Epithelial cell of proximal tubule (primary cell): Measurements from ENCODE around the gene ENPP1. TPM values are rescaled to one million over a fixed set of nuclear protein-coding genes. Genes with fewer than 3 reads are reported as not detected.

Experiments used
- DNase-seq: peaks from one replicate; pipeline ENCODE4 v3.0.0-alpha.2; 2011; ENCODE audit warnings: low read depth
- H3K4me3 ChIP-seq: 2 replicates; pipeline ENCODE4 v1.5.1; 2011; ENCODE audit warnings: low read depth, mild to moderate bottlenecking, low read length
- CTCF ChIP-seq: conservative IDR thresholded peaks from 2 replicates; pipeline ENCODE4 v1.5.1; 2012; ENCODE audit warnings: low read depth, mild to moderate bottlenecking, low read length
- total RNA-seq: library from RNA; depleted of rRNA; stranded (reverse); fragments of >200 nt; gene quantifications from 2 replicates; pipeline ENCODE4 v1.2.3, GENCODE V29; 2015

ENPP1 gene
- total RNA-seq, 1 donor from 2014 or later, result 3.5 TPM

- no peak for DNase-seq
- H3K4me3 ChIP-seq, result no peak overlapping the region
- no peak for TF ChIP-seq CTCF
Observed at GRCh38 chr6:131861381-131861780, 53.6 kb downstream of the ENPP1 start.

- DNase-seq, result no peak
- no peak overlapping the region for H3K4me3 ChIP-seq
- no peak for TF ChIP-seq CTCF
Observed at GRCh38 chr6:131862476-131862875, 54.7 kb downstream of the ENPP1 start.

- DNase-seq, result no peak
- H3K4me3 ChIP-seq, result no peak overlapping the region
- no peak for TF ChIP-seq CTCF
Observed at GRCh38 chr6:131867744-131868143, 59.9 kb downstream of the ENPP1 start.

GRCh38 chr6:131868836-131869235 is 61.0 kb downstream of the ENPP1 start:
- TF ChIP-seq CTCF, result no peak
- DNase-seq, result no peak
- H3K4me3 ChIP-seq, result no peak overlapping the region

- no peak for TF ChIP-seq CTCF
- H3K4me3 ChIP-seq, result no peak overlapping the region
- no peak for DNase-seq
Observed at GRCh38 chr6:131875647-131876046, 67.8 kb downstream of the ENPP1 start.

- TF ChIP-seq CTCF, result no peak
Observed at GRCh38 chr6:131876545-131876944, 68.7 kb downstream of the ENPP1 start.

GRCh38 chr6:131877999-131878789 is 70.4 kb downstream of the ENPP1 start:
- TF ChIP-seq CTCF, result no peak
- no peak for DNase-seq
- no peak overlapping the region for H3K4me3 ChIP-seq

More at GRCh38 chr6:131876545-131876944, 68.7 kb downstream of the ENPP1 start:
- DNase-seq, result no peak
- H3K4me3 ChIP-seq, result no peak overlapping the region
